ENCODE measurements around the gene ZNF182. TPM values are rescaled to one million over a fixed set of nuclear protein-coding genes. Genes with fewer than 3 reads are reported as not detected.
A peak's percentile ranks its signal among the peaks of the same experiment; 100 is the strongest.
"Not testable (repeated sequence)": the region's sequence is repeated elsewhere in the genome, so short reads cannot be mapped to it uniquely, and the experiment has no call there.

Gene ZNF182
- total RNA-seq, 2 donors from 2014 or later: 9.1 to 11.4 TPM

DNA sequence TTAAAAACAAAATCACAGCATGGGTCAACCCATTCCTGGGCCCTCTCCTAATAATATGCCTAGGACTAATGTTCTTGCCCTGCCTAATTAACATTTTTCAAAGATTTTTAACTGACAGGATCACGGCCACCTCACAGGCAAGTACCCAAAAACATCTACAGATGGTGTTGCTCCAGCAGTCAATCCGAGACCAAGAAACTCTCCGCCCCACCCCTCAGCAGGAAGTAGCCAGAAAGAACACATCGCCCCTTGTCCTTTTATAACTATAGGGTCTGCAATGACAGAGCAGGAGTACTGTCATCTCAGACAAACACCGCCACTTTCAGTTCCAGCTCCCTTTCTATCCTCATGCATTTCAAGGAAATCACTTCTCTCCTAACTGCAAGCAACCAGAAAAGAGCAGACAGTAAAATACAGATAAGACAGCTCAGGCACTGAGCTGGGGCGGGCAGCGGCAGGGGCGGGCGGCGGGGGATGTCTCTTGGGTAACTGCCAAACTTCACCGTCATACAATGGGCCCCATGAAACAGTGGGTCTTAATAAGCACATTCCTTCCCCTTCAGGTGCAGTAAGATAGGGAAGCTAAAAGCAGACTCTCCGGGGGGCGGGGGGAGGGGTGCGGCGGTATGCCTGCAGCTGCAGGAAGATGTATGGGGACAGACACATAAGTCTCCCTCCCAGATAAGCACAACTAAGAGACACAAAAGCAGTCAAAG is 67.4 kb downstream of the ZNF182 start:
- DNase-seq (peak; percentile 23 to 40), ATAC-seq (replicated peaks in 1 of 2) (peak; percentile 78 to 81)
- Mint-ChIP-seq H3K9me3 (no peaks in the 10 kb centered on the region), H3K27me3 (ENCODE audit: low read depth) (no peaks in the 10 kb centered on the region), H3K4me1 (ENCODE audit: low read depth) (peaks cover 5% of the 10 kb centered on the region), H3K4me3 (peak overlapping the region; percentile 78 to 83), H3K27ac (peak overlapping the region; percentile 65), H3K36me3 (ENCODE audit: insufficient read depth in 2 of 2) (no peaks in the 10 kb centered on the region)

DNA sequence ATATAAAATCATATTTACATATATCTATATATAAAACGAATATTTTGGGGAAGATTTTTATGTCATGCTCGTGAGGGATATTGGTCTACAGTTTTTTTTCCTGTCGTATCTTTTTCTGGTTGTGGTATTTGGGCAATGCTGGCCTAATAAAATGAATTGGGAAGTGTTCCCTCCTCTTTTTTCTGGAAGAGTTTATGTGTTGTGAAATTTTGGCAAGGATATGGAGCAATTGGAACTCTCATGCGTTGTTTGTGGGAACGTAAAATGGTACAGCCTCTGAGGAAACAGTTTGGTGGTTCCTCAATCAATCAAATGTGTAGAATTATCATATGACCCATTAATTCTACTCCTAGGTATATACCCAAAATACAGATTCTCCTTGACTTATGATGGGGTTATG is 69.8 kb downstream of the ZNF182 start:
- peaks cover 5% of the 10 kb centered on the region for H3K4me1 Mint-ChIP-seq (ENCODE audit: low read depth)
- H3K9me3 Mint-ChIP-seq: no peaks in the 10 kb centered on the region
- H3K36me3 Mint-ChIP-seq (ENCODE audit: insufficient read depth in 2 of 2): no peaks in the 10 kb centered on the region
- DNase-seq: no peak
- H3K27me3 Mint-ChIP-seq (ENCODE audit: low read depth): peaks cover 5% of the 10 kb centered on the region
- no peak overlapping the region for H3K27ac Mint-ChIP-seq
- no peak for ATAC-seq (replicated peaks in 1 of 2)
- no peak overlapping the region for H3K4me3 Mint-ChIP-seq

DNA sequence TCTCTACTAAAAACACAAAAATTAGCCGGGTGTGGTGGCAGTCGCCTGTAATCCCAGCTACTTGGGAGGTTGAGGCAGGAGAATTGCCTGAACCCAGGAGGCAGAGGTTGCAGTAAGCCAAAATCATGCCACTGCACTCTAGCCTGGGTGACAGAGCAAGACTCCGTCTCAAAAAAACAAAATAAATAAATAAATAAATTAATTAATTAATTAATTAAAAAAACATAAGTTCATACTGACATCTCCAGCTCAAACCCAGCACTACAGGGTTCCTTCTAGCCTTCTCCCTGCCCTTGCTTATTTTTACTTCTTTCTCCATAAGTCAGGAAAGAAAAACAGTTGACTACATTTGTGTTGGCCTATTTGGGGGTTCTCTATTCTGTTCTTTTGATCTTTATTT is 71.8 kb downstream of the ZNF182 start:
- not testable (repeated sequence) for H3K4me3 Mint-ChIP-seq; ATAC-seq (replicated peaks in 1 of 2); DNase-seq; H3K27ac Mint-ChIP-seq; H3K4me1 Mint-ChIP-seq (ENCODE audit: low read depth); H3K36me3 Mint-ChIP-seq (ENCODE audit: insufficient read depth in 2 of 2); H3K9me3 Mint-ChIP-seq
- peaks cover 15% of the 10 kb centered on the region for H3K27me3 Mint-ChIP-seq (ENCODE audit: low read depth)

DNA sequence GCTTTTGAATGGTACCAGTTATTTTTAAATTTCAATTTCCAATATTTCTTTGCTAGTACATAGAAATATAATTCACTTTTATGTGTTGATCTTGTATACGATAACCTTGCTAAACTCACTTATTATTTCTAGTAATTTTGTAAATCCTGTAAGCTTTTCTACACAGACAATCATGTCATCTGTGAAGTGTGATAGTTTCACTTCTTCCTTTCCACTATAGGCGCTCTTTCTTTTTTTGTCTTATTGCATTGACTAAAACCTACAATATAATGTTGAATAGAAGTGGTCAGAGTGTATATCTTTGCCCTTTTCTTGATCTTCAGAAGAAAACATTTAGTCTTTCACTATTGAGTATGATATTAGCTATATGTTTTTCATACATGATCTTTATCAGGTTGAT is 76.6 kb downstream of the ZNF182 start:
- Mint-ChIP-seq H3K4me1 (ENCODE audit: low read depth) (no peaks in the 10 kb centered on the region), H3K4me3 (no peak overlapping the region), H3K9me3 (no peaks in the 10 kb centered on the region), H3K27me3 (ENCODE audit: low read depth) (peaks cover 15% of the 10 kb centered on the region), H3K36me3 (ENCODE audit: insufficient read depth in 2 of 2) (no peaks in the 10 kb centered on the region), H3K27ac (no peak overlapping the region)
- ATAC-seq (replicated peaks in 1 of 2) (no peak), DNase-seq (no peak)

Other genes starting within 250 kb of the ZNF182 start
- 10 to 100 TPM in 1 of 2 donors, 1 to 10 TPM in 1; 9.3 to 10.3 TPM for gene ZNF81, start 167.1 kb downstream of the ZNF182 start, total RNA-seq
- gene SPACA5, start 3.0 kb upstream of the ZNF182 start, total RNA-seq: not detected
- gene ZNF630, start 67.7 kb upstream of the ZNF182 start, total RNA-seq: 1 to 10 TPM; 2.3 to 3.4 TPM
- gene SPACA5B, start 126.6 kb upstream of the ZNF182 start, total RNA-seq: not detected
- not detected for gene SSX5, start 192.8 kb upstream of the ZNF182 start, total RNA-seq

Data from activated T-cell treated with anti-CD3 and anti-CD28 coated beads, Interleukin-2, amount 50 U/mL, for 72 hours (primary cell).